Calu3 (cell line): ENCODE results near the gene CFD. TPM values are rescaled to one million over a fixed set of nuclear protein-coding genes. Genes with fewer than 3 reads are reported as not detected.

Source experiments
- BruUV-seq: library from RNA; stranded (reverse); fragments of 400-500 nt; replicated peaks from 2 replicates; lab custom pipeline; 2021; lab: Mats Ljungman, UMichigan
- CTCF ChIA-PET: fragments of 300-600 bp; sonication (Branson Sonifier 250); formaldehyde crosslinking; loops from one replicate; lab custom pipeline; 2022; ENCODE audit warnings: antibody characterized with exemption; lab: Charles Lee
- DNase-seq: peaks from one replicate; pipeline ENCODE4 v3.0.0; 2022
- H3K27ac Mint-ChIP-seq: one replicate; pipeline ENCODE4 v1.8.0; 2022; ENCODE audit warnings: mixed read lengths; ENCODE audit not compliant: unreplicated experiment
- H3K27me3 Mint-ChIP-seq: one replicate; pipeline ENCODE4 v1.8.0; 2022; ENCODE audit warnings: mixed read lengths; ENCODE audit not compliant: unreplicated experiment
- H3K36me3 Mint-ChIP-seq: one replicate; pipeline ENCODE4 v1.8.0; 2022; ENCODE audit warnings: mild to moderate bottlenecking, moderate library complexity, mixed read lengths; ENCODE audit not compliant: insufficient read depth, unreplicated experiment
- H3K4me1 Mint-ChIP-seq: one replicate; pipeline ENCODE4 v1.8.0; 2022; ENCODE audit warnings: mild to moderate bottlenecking, low read depth, mixed read lengths; ENCODE audit not compliant: unreplicated experiment
- H3K4me3 Mint-ChIP-seq: one replicate; pipeline ENCODE4 v1.8.0; 2022; ENCODE audit warnings: mild to moderate bottlenecking, low read depth, moderate library complexity, mixed read lengths; ENCODE audit not compliant: unreplicated experiment
- H3K9me3 Mint-ChIP-seq: one replicate; pipeline ENCODE4 v1.8.0; 2022; ENCODE audit warnings: low read depth, mixed read lengths; ENCODE audit not compliant: unreplicated experiment
- intact Hi-C: fragments of 100-400 bp; cut with micrococcal nuclease; formaldehyde crosslinking; loops from one replicate; pipeline ENCODE4 v1.10.0; 2022; ENCODE audit not compliant: unreplicated experiment
- total RNA-seq: library from RNA; stranded (reverse); gene quantifications from 2 replicates; pipeline ENCODE4 v1.2.3, GENCODE V29; 2022
- TF ChIP-seq, protein P1 (sequence below): fragments of 200-600 bp; IDR thresholded peaks from one replicate; pipeline ENCODE4 v1.8.0; 2022; ENCODE audit warnings: antibody characterized with exemption; ENCODE audit not compliant: unreplicated experiment

Gene CFD
- total RNA-seq, 1 experiment from 2014 or later: 2.3 TPM

DNA sequence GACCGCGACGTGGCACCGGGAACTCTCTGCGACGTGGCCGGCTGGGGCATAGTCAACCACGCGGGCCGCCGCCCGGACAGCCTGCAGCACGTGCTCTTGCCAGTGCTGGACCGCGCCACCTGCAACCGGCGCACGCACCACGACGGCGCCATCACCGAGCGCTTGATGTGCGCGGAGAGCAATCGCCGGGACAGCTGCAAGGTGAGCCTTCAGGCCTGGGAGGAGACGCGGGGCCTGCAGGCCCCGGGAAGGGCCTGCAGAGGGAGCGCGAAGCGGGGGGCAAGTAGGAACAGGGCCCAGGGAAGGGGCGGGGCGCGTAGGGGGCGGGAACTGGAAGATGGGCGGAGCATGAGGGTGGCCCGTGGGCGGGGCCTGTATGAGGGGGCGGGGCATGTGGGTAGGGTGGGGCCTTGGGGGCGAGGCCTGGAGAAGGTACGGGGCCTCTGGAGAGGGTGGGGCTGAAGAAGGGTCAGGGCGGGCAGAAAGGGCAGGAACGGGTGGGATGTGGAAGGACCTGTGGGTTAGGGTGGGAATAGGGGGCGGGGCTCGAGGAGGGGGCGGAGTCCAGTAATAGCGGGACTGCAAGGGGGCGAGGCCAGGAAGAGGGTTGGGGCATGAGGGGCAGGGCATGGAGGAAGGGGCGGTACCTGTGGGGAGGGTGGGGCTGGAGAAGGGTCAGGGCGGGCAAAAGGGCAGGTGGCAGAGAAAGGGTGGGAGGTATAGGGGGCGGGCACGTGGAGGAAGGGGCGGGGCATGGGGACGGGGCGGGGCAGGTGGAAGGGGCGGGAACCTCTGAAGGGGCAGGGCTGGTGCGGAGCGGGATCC lies 2.5 kb downstream of the CFD start:
- TF ChIP-seq, protein P1, sequence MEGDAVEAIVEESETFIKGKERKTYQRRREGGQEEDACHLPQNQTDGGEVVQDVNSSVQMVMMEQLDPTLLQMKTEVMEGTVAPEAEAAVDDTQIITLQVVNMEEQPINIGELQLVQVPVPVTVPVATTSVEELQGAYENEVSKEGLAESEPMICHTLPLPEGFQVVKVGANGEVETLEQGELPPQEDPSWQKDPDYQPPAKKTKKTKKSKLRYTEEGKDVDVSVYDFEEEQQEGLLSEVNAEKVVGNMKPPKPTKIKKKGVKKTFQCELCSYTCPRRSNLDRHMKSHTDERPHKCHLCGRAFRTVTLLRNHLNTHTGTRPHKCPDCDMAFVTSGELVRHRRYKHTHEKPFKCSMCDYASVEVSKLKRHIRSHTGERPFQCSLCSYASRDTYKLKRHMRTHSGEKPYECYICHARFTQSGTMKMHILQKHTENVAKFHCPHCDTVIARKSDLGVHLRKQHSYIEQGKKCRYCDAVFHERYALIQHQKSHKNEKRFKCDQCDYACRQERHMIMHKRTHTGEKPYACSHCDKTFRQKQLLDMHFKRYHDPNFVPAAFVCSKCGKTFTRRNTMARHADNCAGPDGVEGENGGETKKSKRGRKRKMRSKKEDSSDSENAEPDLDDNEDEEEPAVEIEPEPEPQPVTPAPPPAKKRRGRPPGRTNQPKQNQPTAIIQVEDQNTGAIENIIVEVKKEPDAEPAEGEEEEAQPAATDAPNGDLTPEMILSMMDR: no peak
- BruUV-seq: no TSS peak
- Mint-ChIP-seq H3K4me3 (no peak overlapping the region), H3K36me3 (peaks cover 16% of the 10 kb centered on the region), H3K9me3 (no peaks in the 10 kb centered on the region), H3K27me3 (no peaks in the 10 kb centered on the region), H3K4me1 (no peaks in the 10 kb centered on the region), H3K27ac (no peak overlapping the region)
- CTCF ChIA-PET: no interaction called here
- DNase-seq: no peak
- intact Hi-C loops: no loop called here

DNA sequence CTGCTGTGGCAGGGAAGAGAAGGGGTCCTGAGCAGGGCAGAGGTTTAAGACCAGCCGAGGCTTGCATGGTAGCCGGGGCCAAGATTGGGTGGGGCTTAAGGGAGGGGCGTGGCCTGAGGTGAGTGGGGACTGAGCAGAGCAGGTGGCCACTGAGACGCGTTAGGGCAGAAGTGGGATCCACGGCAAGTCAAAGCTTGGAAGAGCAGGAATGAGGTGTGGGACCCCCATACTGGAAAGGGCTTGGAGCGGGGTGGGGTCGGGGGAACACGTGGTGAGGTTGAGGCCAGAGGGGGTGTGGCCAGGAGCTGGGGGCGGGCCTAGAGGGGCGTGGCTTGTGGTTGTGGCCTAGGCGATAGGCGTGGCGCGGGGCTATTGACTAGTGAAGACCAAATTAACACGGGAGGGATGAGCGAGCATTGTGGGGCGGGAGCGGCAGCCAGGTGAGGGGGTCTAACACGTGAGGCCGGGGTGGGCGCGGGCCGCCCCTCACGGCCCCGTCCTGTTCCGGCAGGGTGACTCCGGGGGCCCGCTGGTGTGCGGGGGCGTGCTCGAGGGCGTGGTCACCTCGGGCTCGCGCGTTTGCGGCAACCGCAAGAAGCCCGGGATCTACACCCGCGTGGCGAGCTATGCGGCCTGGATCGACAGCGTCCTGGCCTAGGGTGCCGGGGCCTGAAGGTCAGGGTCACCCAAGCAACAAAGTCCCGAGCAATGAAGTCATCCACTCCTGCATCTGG lies 3.3 kb downstream of the CFD start:
- Mint-ChIP-seq H3K4me1 (no peaks in the 10 kb centered on the region), H3K36me3 (peaks cover 16% of the 10 kb centered on the region), H3K27ac (no peak overlapping the region), H3K4me3 (no peak overlapping the region), H3K27me3 (no peaks in the 10 kb centered on the region), H3K9me3 (no peaks in the 10 kb centered on the region)
- TF ChIP-seq, protein P1: no peak
- BruUV-seq: no TSS peak
- peak; percentile 30 for DNase-seq
- CTCF ChIA-PET: no interaction called here
- intact Hi-C loops: no loop called here

DNA sequence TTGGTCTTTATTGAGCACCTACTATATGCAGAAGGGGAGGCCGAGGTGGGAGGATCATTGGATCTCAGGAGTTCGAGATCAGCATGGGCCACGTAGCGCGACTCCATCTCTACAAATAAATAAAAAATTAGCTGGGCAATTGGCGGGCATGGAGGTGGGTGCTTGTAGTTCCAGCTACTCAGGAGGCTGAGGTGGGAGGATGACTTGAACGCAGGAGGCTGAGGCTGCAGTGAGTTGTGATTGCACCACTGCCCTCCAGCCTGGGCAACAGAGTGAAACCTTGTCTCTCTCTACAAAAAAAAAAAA lies 3.8 kb downstream of the CFD start:
- no peaks in the 10 kb centered on the region for H3K27me3 Mint-ChIP-seq
- H3K4me1 Mint-ChIP-seq: no peaks in the 10 kb centered on the region
- peaks cover 16% of the 10 kb centered on the region for H3K36me3 Mint-ChIP-seq
- intact Hi-C loops: no loop called here
- H3K9me3 Mint-ChIP-seq: no peaks in the 10 kb centered on the region
- H3K4me3 Mint-ChIP-seq: no peak overlapping the region
- CTCF ChIA-PET: no interaction called here
- no peak for DNase-seq
- TF ChIP-seq, protein P1: no peak
- no peak overlapping the region for H3K27ac Mint-ChIP-seq
- no TSS peak for BruUV-seq

DNA sequence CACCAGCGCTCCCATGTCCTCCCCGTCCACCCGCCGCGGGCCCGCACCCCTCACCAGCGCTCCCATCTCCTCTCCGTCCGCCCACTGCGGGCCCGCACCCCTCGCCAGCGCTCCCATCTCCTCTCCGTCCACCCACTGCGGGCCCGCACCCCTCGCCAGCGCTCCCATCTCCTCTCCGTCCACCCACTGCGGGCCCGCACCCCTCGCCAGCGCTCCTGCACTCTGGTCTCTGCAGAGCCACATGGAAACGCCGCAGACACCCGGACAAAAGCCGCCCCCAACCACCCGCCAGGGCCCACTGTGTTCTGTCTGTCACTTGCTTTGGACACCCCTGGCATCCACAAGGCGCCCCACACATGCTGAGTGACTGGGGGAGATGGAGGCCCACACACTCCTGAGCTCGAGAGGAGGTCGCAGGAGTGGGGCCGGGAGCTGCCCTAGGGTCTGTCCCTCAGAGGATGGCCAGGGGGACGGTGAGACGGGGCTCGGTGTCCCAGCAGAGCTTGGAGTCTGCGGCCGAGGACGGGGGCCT lies 7.4 kb downstream of the CFD start:
- TF ChIP-seq, protein P1: no peak
- Mint-ChIP-seq H3K36me3 (peaks cover 29% of the 10 kb centered on the region), H3K27ac (no peak overlapping the region), H3K4me1 (no peaks in the 10 kb centered on the region), H3K27me3 (no peaks in the 10 kb centered on the region), H3K9me3 (no peaks in the 10 kb centered on the region), H3K4me3 (no peak overlapping the region)
- intact Hi-C loops: no loop called here
- no peak for DNase-seq
- CTCF ChIA-PET: interaction anchor here (0.6 kb wide), 1 partner anchor 154 kb away, joined by 5 read pairs; the partner anchor contains the start of gene TMEM259
- no TSS peak for BruUV-seq
